ENCODE measurements around the gene RNASEH1.
"Not testable (repeated sequence)": the region's sequence is repeated elsewhere in the genome, so short reads cannot be mapped to it uniquely, and the experiment has no call there.

Gene RNASEH1

DNA sequence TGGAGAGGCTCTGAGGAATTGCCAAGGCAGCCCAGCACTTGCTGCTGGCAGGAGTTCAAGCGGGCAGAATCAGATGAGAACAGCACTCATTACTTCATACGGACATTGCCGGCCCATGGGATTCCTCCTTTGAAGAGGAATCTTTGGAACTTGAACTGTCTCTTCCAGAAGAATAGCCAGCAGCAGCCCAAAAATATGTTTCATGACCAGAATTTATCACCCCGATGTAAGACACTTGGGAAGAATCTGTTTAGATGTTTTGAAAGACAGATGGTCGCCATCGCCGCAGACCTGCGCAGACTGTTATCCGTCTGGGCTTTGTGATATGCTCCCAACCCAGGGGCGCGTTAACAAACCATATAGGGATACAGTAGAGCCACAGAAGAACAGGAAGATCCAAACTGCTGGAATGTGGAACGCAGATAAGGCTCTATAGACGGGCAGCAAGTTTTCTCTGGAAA lies 35.1 kb downstream of the RNASEH1 start:
- no peak for DNase-seq (ENCODE audit: low read depth in 2 of 3, low spot score in 1 of 3)

DNA sequence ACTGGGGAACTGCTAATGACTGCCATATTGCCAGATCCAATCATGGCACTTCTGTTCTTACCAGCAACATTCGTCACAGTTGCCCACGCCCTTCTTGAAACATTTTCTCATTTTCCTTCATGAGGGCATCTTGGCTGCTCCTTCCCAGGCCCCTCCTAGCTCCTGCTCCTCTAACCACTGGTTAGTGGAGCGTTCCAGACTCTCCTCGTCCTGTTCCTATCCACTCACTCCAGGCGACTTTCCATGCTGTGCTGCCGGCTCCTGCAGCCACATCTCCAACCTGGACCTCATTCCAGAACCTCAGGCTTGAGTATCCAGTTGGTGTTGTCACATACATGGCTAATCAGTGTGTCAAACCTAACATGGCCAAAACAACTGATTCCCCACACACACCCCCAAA lies 37.5 kb downstream of the RNASEH1 start:
- no peak for DNase-seq (ENCODE audit: low read depth in 2 of 3, low spot score in 1 of 3)

GRCh38 chr2:3519255-3520205 lies 38.6 kb downstream of the RNASEH1 start, which contains the start of gene ADI1:
ADI1 (minus strand) TSS chr2:3519531; CDS start chr2:3519487, 44 bp downstream.
- peak; percentile 64 to 80 (median 73) for DNase-seq (ENCODE audit: low read depth in 2 of 3, low spot score in 1 of 3)

DNA sequence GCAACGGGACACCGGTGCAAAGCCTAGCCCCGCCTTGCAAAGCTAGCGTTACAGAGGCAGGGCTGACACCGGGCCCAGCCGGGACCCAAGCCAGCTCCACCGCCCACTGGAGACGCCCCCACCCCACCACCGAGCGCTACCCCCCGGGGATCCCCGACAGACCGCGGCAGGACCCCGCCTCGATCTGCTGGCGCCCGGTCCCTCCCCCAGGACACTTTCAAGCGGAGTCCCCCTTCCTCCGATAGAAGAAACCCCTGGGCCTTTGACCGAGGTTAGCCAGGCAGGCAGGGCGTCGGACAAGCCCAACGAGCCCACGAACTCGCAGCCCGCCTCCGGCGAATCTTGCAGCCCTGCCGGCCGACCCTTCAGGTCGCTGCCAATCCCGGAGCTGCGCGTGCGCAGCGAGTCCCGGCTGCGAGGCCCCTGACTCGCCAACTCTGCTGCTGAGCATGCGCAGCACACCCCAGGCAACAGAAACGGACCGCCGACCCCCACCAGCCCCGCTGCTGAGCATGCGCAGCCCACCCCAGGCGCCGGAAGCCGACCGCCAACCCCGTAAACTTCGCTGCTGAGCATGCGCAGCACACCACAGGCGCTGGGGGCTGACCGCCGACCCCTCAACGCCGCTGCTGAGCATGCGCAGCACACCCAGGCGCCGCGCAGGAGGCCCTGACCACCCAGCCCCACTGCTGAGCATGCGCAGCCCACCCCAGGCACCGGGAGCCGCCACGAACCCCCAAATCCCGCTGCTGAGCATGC lies 39.5 kb downstream of the RNASEH1 start:
- peak; percentile 90 to 97 (median 97) for DNase-seq (ENCODE audit: low read depth in 2 of 3, low spot score in 1 of 3)

GRCh38 chr2:3517948-3518495 lies 40.1 kb downstream of the RNASEH1 start:
- no peak for DNase-seq (ENCODE audit: low read depth in 2 of 3, low spot score in 1 of 3)

DNA sequence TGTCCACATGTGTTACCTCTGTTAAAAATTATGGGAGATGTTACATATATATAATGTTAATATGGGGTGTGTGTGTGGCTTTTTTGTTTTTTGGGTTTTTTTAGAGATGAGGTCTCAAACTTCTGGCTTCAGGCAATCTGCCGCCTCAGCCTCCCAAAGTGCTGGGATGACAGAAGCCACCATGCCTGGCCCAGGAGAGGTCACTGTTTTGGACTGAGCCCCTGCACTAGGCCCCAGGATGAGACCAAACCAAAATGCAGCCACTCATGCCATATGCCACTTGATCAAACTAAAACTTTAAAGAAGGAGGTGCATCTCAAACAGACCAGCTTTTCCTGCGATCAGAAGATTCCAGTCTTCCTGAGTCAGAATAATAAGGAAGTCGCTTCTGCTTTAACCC lies 41.3 kb downstream of the RNASEH1 start:
- DNase-seq (ENCODE audit: low read depth in 2 of 3, low spot score in 1 of 3) = no peak

DNA sequence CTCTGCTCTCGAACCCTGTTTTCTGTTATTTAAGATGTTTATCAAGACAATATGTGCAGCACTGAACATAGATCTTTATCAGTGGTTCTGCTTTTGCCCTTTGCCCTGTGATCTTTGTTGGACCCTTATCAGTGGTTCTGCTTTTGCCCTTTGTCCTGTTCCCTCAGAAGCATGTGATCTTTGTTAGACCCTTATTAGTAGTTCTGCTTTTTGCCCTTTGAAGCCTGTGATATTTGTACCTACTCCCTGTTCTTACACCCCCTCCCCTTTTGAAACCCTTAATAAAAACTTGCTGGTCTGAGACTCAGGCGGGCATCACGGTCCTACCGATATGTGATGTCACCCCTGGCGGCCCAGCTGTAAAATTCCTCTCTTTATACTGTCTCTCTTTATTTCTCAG lies 42.7 kb downstream of the RNASEH1 start:
- not testable (repeated sequence) for DNase-seq (ENCODE audit: low read depth in 2 of 3, low spot score in 1 of 3)

GRCh38 chr2:3513026-3513810 lies 44.9 kb downstream of the RNASEH1 start:
- DNase-seq (ENCODE audit: low read depth in 2 of 3, low spot score in 1 of 3) = no peak

GRCh38 chr2:3512086-3512485 lies 46.0 kb downstream of the RNASEH1 start:
- no peak for DNase-seq (ENCODE audit: low read depth in 2 of 3, low spot score in 1 of 3)

GRCh38 chr2:3505771-3506170 lies 52.4 kb downstream of the RNASEH1 start:
- DNase-seq (ENCODE audit: low read depth in 2 of 3, low spot score in 1 of 3) = no peak

- DNase-seq (ENCODE audit: low read depth in 2 of 3, low spot score in 1 of 3) = no peak
Measured at GRCh38 chr2:3504741-3505140, 53.4 kb downstream of the RNASEH1 start.

DNA sequence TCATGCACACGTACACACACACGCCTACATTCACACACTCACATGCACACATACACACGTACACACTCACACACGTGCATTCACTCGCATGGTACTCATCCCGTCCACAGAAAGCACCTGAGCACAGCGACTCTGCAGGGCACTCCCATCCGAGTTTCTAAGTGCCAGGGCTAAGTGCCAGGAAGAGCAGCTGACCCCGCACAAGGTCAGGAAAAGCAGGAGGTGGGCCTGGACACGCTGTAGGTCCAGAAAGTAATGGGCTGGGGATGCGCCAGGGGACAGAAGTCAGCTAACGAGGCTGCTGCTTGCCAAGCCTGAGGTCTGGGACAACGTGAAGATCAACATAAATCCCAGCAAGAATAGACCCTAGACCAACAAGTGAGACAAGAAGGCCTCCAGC lies 54.6 kb downstream of the RNASEH1 start:
- DNase-seq (ENCODE audit: low read depth in 2 of 3, low spot score in 1 of 3) = no peak

DNA sequence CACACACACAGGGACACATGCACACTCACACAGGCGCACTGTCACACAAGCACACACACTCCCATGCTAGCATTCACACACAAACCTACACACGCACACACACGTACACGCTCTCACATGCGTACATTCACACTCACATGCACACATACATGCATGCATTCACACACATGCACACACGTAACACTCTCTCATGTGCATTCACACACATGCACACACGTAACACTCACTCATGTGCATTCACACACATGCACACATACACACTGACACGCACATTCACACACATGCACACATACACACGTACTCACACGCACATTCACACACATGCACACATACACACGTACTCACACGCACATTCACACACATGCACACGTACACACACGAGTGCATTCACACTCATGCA lies 55.1 kb downstream of the RNASEH1 start:
- no peak for DNase-seq (ENCODE audit: low read depth in 2 of 3, low spot score in 1 of 3)

DNA sequence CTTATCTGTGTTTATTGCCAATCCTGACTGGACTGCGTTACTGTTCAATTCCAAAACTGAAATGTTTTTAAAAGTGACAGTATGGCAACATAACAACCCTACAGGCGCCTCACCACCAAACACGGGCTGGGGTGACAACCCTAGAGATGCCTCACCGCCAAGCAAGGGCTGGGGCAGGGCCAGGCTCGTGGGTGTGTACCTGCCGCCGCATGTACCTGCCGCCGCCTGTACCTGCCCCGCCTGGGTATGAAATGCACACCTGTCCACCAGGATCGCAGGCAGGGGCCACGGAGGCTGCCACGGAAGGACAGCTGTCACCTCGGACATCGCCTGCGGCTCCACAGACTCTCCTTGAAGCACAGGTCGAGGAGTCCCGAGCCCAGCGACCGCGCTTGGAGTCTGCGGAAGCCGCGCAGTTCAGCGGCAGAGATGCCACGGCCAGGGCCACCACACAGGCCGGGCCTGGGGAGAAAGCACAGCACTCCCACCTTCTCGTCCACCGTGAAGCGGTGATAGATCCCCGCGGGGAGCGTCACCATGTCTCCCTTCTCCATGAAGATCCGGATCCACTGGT lies 57.7 kb downstream of the RNASEH1 start:
- DNase-seq (ENCODE audit: low read depth in 2 of 3, low spot score in 1 of 3) = no peak

DNA sequence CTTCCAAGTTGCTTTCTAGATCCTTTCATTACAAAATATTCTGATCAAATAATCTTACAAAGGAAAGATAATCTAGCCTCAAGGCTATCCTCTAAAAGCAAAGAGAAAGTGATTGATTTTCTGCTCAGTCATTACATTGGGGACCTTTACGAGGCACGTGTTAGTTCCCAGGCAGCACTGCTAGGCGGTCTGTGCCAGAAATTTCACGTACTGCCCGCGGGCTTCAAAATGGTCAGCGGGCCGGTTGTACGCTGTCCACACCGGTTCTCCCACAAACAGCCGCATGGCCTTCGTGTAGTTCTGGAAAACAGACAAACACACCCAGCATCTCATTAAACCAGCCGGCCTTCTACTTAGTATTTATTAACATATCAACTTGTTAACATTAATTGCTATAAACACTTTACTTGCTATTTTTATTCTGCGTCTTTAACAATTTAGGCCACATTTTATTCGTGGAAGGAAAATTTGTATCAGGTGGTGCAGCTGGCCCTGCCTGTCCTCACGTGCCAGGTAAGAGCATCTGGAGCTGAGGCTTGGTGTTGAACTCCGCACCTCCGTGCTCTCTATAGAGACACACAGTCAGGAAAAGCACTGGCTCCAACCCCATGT lies 59.2 kb downstream of the RNASEH1 start:
- no peak for DNase-seq (ENCODE audit: low read depth in 2 of 3, low spot score in 1 of 3)

GRCh38 chr2:3496708-3497080 lies 61.4 kb downstream of the RNASEH1 start:
- not testable (repeated sequence) for DNase-seq (ENCODE audit: low read depth in 2 of 3, low spot score in 1 of 3)

Data from stimulated activated CD4-positive, alpha-beta T cell treated with anti-CD3 and anti-CD28 coated beads, Interleukin-12 subunit alpha, Interleukin-12 subunit beta, amount 100 ng/mL, for 48 hours (primary cell).